HEK293 (cell line): ENCODE data around the gene NANOS2.

Source experiments
- CTCF ChIA-PET: fragments of 350-600 bp; formaldehyde crosslinking; extraction: SDS; loops from one replicate; lab custom pipeline; 2021; ENCODE audit warnings: antibody characterized with exemption; lab: Yijun Ruan, JAX
- POLR2A ChIA-PET: fragments of 300-600 bp; formaldehyde crosslinking; extraction: SDS; loops from one replicate; lab custom pipeline; 2020; ENCODE audit warnings: antibody characterized with exemption, inconsistent platforms; lab: Yijun Ruan, JAX
- H3K27ac ChIP-seq: fragments of 200-500 bp; sonication (Bioruptor generic); 2 replicates; pipeline ENCODE4 v1.5.1; 2014; ENCODE audit warnings: low read depth, low read length, control low read depth, inconsistent platforms; ENCODE audit errors: extremely low read depth
- H3K36me3 ChIP-seq, 2 experiments: fragments of 200-500 bp in 1 of 2; sonication (Bioruptor generic) in 1 of 2; 1 replicate in 1 of 2; 2 replicates in 1 of 2; pipeline ENCODE4 v1.5.1; 2014 to 2017; ENCODE audit warnings: inconsistent platforms in 2 of 2, low read length in 2 of 2; ENCODE audit not compliant: control insufficient read depth in 2 of 2, insufficient read depth in 1 of 2
- H3K4me1 ChIP-seq: fragments of 200-500 bp; sonication (Bioruptor generic); 2 replicates; pipeline ENCODE4 v1.5.1; 2014; ENCODE audit warnings: mild to moderate bottlenecking, low read length, inconsistent platforms; ENCODE audit not compliant: control insufficient read depth, insufficient read depth
- H3K4me3 ChIP-seq: 2 replicates; pipeline ENCODE4 v1.5.1; 2011; ENCODE audit warnings: low read depth, mild to moderate bottlenecking, control low read depth, low read length, moderate library complexity
- H3K9me3 ChIP-seq: fragments of 200-500 bp; sonication (Bioruptor generic); 2 replicates; pipeline ENCODE4 v1.5.1; 2014; ENCODE audit warnings: low read depth, low read length, inconsistent platforms; ENCODE audit not compliant: control insufficient read depth, insufficient read depth
- GFI1B ChIP-seq: fragments of 450-650 bp; formaldehyde crosslinking; IDR thresholded peaks from 2 replicates; pipeline ENCODE4 v1.5.1; 2016; ENCODE audit warnings: missing biosample characterization, missing genetic modification characterization
- HOXA7 ChIP-seq: sonication (generic); formaldehyde crosslinking; IDR thresholded peaks from 2 replicates; pipeline ENCODE4 v1.8.1; 2022; ENCODE audit warnings: missing genetic modification reagents, borderline replicate concordance
- KLF7 ChIP-seq: fragments of 450-650 bp; formaldehyde crosslinking; IDR thresholded peaks from 2 replicates; pipeline ENCODE4 v1.5.1; 2016; ENCODE audit warnings: missing biosample characterization, missing genetic modification characterization, borderline replicate concordance
- MZF1 ChIP-seq: fragments of 450-650 bp; formaldehyde crosslinking; IDR thresholded peaks from 2 replicates; pipeline ENCODE4 v1.5.1; 2017; ENCODE audit warnings: missing biosample characterization, missing genetic modification characterization, borderline replicate concordance
- OVOL3 ChIP-seq: fragments of 450-650 bp; formaldehyde crosslinking; IDR thresholded peaks from 2 replicates; pipeline ENCODE4 v1.5.1; 2016; ENCODE audit warnings: missing biosample characterization, missing genetic modification characterization
- PRDM1 ChIP-seq: fragments of 450-650 bp; formaldehyde crosslinking; IDR thresholded peaks from 2 replicates; pipeline ENCODE4; 2016; ENCODE audit warnings: missing biosample characterization, missing genetic modification characterization
- SETDB1 ChIP-seq: IDR thresholded peaks from one replicate; pipeline ENCODE4 v1.6.1; 2017; ENCODE audit warnings: mild to moderate bottlenecking, low read length, moderate library complexity, mixed read lengths; ENCODE audit not compliant: insufficient read length
- TCF7L2 ChIP-seq: IDR thresholded peaks from 2 replicates; pipeline ENCODE4 v1.6.1; 2011; ENCODE audit warnings: low read depth, mild to moderate bottlenecking, inconsistent platforms, low read length, moderate library complexity, borderline replicate concordance
- YY2 ChIP-seq: fragments of 450-650 bp; formaldehyde crosslinking; IDR thresholded peaks from 2 replicates; pipeline ENCODE4 v1.5.1; 2016; ENCODE audit warnings: missing biosample characterization, missing genetic modification characterization
- ZBTB20 ChIP-seq: fragments of 450-650 bp; formaldehyde crosslinking; IDR thresholded peaks from 2 replicates; pipeline ENCODE4 v1.5.1; 2016; ENCODE audit warnings: missing biosample characterization, missing genetic modification characterization
- ZBTB48 ChIP-seq: fragments of 450-650 bp; formaldehyde crosslinking; IDR thresholded peaks from 2 replicates; pipeline ENCODE4 v1.5.1; 2016; ENCODE audit warnings: missing biosample characterization, missing genetic modification characterization
- ZBTB8A ChIP-seq: fragments of 450-650 bp; formaldehyde crosslinking; IDR thresholded peaks from 2 replicates; pipeline ENCODE4 v1.5.1; 2016; ENCODE audit warnings: missing biosample characterization, missing genetic modification characterization
- ZEB2 ChIP-seq: fragments of 450-650 bp; formaldehyde crosslinking; IDR thresholded peaks from 2 replicates; pipeline ENCODE4 v1.5.1; 2016; ENCODE audit warnings: missing biosample characterization, missing genetic modification characterization
- ZFP37 ChIP-seq: fragments of 450-650 bp; formaldehyde crosslinking; IDR thresholded peaks from 2 replicates; pipeline ENCODE4 v1.5.1; 2016; ENCODE audit warnings: missing biosample characterization, missing genetic modification characterization
- ZNF132 ChIP-seq: fragments of 450-650 bp; formaldehyde crosslinking; IDR thresholded peaks from 2 replicates; pipeline ENCODE4 v1.5.1; 2017; ENCODE audit warnings: missing biosample characterization, missing genetic modification characterization, borderline replicate concordance
- ZNF155 ChIP-seq: fragments of 450-650 bp; formaldehyde crosslinking; IDR thresholded peaks from 2 replicates; pipeline ENCODE4 v1.5.1; 2016; ENCODE audit warnings: missing biosample characterization, missing genetic modification characterization
- ZNF239 ChIP-seq: fragments of 450-650 bp; formaldehyde crosslinking; IDR thresholded peaks from 2 replicates; pipeline ENCODE4 v1.5.1; 2016; ENCODE audit warnings: missing biosample characterization, missing genetic modification characterization
- ZNF274 ChIP-seq, 2 experiments: fragments of 200-500 bp in 1 of 2; fragments of 450-650 bp in 1 of 2; sonication (Bioruptor generic) in 1 of 2; formaldehyde crosslinking in 1 of 2; IDR thresholded peaks; 2 replicates each; pipeline versions ENCODE4 v1.5.1 to v1.6.1; 2014 to 2016; ENCODE audit warnings: borderline replicate concordance in 1 of 2, inconsistent platforms in 1 of 2, low read length in 1 of 2, missing biosample characterization in 1 of 2, missing genetic modification characterization in 1 of 2
- ZNF292 ChIP-seq: fragments of 450-650 bp; formaldehyde crosslinking; IDR thresholded peaks from 2 replicates; pipeline ENCODE4 v1.5.1; 2016; ENCODE audit warnings: low read depth, missing biosample characterization, missing genetic modification characterization, borderline replicate concordance
- ZNF394 ChIP-seq: fragments of 450-650 bp; formaldehyde crosslinking; IDR thresholded peaks from 2 replicates; pipeline ENCODE4 v1.5.1; 2016; ENCODE audit warnings: missing biosample characterization, missing genetic modification characterization, mild to moderate bottlenecking, moderate library complexity, borderline replicate concordance
- ZNF48 ChIP-seq: fragments of 450-650 bp; formaldehyde crosslinking; IDR thresholded peaks from 2 replicates; pipeline ENCODE4 v1.5.1; 2016; ENCODE audit warnings: missing biosample characterization, missing genetic modification characterization
- ZNF501 ChIP-seq: fragments of 450-650 bp; formaldehyde crosslinking; IDR thresholded peaks from 2 replicates; pipeline ENCODE4 v1.5.1; 2016; ENCODE audit warnings: missing biosample characterization, missing genetic modification characterization
- ZNF555 ChIP-seq: fragments of 450-650 bp; formaldehyde crosslinking; conservative IDR thresholded peaks from 2 replicates; pipeline ENCODE4 v1.5.1; 2017; ENCODE audit warnings: missing biosample characterization, mild to moderate bottlenecking, missing genetic modification characterization, inconsistent platforms
- ZNF560 ChIP-seq: fragments of 450-650 bp; formaldehyde crosslinking; IDR thresholded peaks from 2 replicates; pipeline ENCODE4 v1.5.1; 2017; ENCODE audit warnings: missing biosample characterization, missing genetic modification characterization, borderline replicate concordance
- ZNF585B ChIP-seq: fragments of 450-650 bp; formaldehyde crosslinking; IDR thresholded peaks from 2 replicates; pipeline ENCODE4 v1.5.1; 2016; ENCODE audit warnings: missing biosample characterization, missing genetic modification characterization
- ZNF837 ChIP-seq: fragments of 450-650 bp; formaldehyde crosslinking; IDR thresholded peaks from 2 replicates; pipeline ENCODE4 v1.5.1; 2016; ENCODE audit warnings: missing biosample characterization, missing genetic modification characterization
- ZSCAN23 ChIP-seq: fragments of 450-650 bp; formaldehyde crosslinking; IDR thresholded peaks from 2 replicates; pipeline ENCODE4 v1.5.1; 2016; ENCODE audit warnings: missing biosample characterization, missing genetic modification characterization
- TF ChIP-seq, protein P1 (sequence below): fragments of 450-650 bp; formaldehyde crosslinking; IDR thresholded peaks from 2 replicates; pipeline ENCODE4 v1.5.1; 2016; ENCODE audit warnings: missing biosample characterization, missing genetic modification characterization
- TF ChIP-seq, protein P2 (sequence below): fragments of 450-650 bp; formaldehyde crosslinking; IDR thresholded peaks from 2 replicates; pipeline ENCODE4 v1.5.1; 2017; ENCODE audit warnings: missing biosample characterization, missing genetic modification characterization
- TF ChIP-seq, protein P3 (sequence below): fragments of 450-650 bp; formaldehyde crosslinking; IDR thresholded peaks from 2 replicates; pipeline ENCODE4 v1.5.1; 2016; ENCODE audit warnings: missing biosample characterization, missing genetic modification characterization

NANOS2 gene

DNA sequence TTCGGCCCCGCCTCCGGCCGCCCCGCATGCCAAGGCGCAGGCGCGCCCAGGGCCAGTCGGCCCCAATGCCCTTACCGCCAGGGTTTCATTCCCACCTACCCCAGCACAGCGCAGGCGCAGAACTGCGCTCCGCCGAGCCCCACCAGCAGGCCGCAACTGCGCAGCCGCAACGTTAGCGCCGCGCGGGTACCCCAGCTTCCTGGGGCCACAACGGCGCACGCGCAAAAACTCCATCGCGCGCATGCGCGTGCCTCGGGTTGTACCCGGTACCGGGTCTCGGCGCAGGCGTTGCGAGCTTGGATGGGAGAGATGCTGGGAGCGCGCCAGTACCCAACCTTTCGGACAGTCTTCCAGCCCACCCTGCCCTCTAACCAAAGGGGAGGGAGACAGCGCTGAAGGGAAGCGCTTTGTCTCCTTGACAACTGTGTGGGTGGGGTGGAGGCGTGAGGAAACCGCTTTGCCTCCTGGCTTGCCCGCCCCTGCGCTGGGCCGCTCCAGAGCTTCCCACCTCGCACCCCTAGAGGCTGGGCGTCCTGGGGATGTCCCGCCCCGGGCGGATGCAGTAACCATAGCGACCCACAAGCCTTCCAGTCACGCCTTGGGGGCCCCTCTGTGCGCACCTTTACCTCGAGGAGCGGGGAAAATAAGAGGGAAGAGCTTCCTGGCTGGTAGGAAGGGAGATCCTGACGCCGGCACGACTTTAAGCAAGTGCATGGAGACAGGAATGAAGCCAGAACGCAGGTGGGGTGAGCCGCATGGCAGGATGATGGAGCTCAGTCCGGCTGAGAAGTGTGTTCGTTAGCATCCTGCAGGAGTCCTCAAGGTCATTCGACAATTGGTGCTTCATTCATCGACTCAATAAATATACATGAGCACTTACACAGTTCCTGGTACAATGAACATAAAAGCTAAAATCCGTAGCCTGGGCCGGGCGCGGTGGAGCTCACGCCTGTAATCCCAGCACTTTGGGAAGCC lies 11.6 kb downstream of the NANOS2 start (continued):
- TF ChIP-seq ZNF560 (tag by site-specific recombination) (no peak), HOXA7 (CRISPR knock-in tag) (no peak), ZNF274 (IDR thresholded peaks at IDR 0.05; ENCODE audit: low read length) (no peak), ZNF274 (tag by site-specific recombination; IDR thresholded peaks at IDR 0.05; ENCODE audit: borderline replicate concordance) (no peak), ZNF239 (tag by site-specific recombination) (no peak), OVOL3 (tag by site-specific recombination) (peak; percentile 30; the same call in 1 of the 2 replicates), ZNF837 (tag by site-specific recombination) (no peak), ZNF585B (tag by site-specific recombination) (no peak), YY2 (tag by site-specific recombination) (no peak), ZNF555 (tag by site-specific recombination) (no peak), ZNF132 (tag by site-specific recombination) (no peak), ZSCAN23 (tag by site-specific recombination) (no peak), ZNF394 (tag by site-specific recombination) (no peak), ZNF292 (tag by site-specific recombination) (no peak), ZBTB20 (tag by site-specific recombination) (peak; percentile 38; the same call in 1 of the 2 replicates), ZNF48 (no peak), TCF7L2 (no peak), ZFP37 (tag by site-specific recombination) (peak; percentile 19; the same call in 1 of the 2 replicates), ZNF155 (tag by site-specific recombination) (no peak), KLF7 (tag by site-specific recombination) (no peak)
- TF ChIP-seq, protein P1, sequence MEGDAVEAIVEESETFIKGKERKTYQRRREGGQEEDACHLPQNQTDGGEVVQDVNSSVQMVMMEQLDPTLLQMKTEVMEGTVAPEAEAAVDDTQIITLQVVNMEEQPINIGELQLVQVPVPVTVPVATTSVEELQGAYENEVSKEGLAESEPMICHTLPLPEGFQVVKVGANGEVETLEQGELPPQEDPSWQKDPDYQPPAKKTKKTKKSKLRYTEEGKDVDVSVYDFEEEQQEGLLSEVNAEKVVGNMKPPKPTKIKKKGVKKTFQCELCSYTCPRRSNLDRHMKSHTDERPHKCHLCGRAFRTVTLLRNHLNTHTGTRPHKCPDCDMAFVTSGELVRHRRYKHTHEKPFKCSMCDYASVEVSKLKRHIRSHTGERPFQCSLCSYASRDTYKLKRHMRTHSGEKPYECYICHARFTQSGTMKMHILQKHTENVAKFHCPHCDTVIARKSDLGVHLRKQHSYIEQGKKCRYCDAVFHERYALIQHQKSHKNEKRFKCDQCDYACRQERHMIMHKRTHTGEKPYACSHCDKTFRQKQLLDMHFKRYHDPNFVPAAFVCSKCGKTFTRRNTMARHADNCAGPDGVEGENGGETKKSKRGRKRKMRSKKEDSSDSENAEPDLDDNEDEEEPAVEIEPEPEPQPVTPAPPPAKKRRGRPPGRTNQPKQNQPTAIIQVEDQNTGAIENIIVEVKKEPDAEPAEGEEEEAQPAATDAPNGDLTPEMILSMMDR (tag by site-specific recombination): peak; percentile 52
- TF ChIP-seq, all 188 proteins: peak for 45

DNA sequence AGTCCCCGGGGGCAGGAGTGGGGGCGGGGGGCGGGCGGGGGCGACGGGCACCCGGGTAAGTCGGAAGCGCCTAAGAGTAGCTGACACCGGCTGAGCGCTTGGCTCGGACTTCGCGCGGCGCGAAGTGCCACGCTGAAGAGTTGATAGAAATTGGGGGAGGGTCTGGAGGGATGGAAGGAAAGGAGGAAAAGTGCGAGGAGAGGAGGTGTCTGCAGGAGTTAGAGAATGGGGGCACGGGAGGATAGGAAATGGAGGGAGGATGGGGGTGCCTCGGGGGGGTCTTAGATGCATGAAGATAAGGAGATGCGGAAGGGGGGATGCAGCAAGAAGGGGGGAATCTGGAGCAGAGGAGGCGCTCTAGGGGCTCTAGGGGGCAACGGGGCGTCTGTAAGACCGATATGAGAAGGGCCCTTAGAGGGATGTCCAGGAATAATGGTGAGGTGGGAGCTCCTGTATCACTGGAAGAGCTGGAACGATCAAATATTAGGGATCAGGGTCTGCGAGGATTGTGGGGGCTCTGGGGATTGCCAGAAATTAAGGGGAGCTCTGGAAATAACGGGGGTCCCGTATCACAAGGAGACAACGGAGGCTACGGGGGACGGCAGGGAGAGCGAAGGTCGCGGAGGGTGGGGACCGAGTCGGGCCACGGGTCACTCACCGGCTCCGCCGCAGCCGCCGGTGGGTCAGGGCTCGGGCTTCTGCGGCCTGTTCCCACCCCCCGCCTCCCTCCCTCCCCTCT lies 12.5 kb downstream of the NANOS2 start, which contains the start of gene MYPOP:
Gene MYPOP (minus strand): TSS at position 702 of the 739 bp plus-strand sequence. CDS start 840 bp downstream, outside the sequence.
- Histone ChIP-seq H3K27ac (peak within 1 kb of the TSS; percentile 64), H3K9me3 (no peaks in the 10 kb centered on the region), H3K4me3 (peak within 1 kb of the TSS; percentile 75), H3K4me1 (peaks cover 9% of the 10 kb centered on the region; the same call in 1 of the 2 replicates), H3K36me3 (peaks cover 27 to 35% of the 10 kb centered on the region in 2 experiments; a peak in 2 of 3 replicates)
- ChIA-PET POLR2A (interaction anchor here (0.6 to 3.4 kb wide), 21 partner anchors 9 to 811 kb away, joined by 3 to 46 read pairs (median 4); partner anchors contain the start of genes CCDC61, FBXO46, FOXA3 and IRF2BP1), CTCF (interaction anchor here (0.6 to 3.4 kb wide), 12 partner anchors 10 to 715 kb away, joined by 3 to 25 read pairs (median 4); partner anchors contain the start of genes FOXA3 and IRF2BP1)
- peak; percentile 40; the same call in 1 of the 2 replicates for TF ChIP-seq MZF1 (tag by site-specific recombination)
- TF ChIP-seq SETDB1: no peak
- 0 out of 2 replicates have a peak, but pooled peaks have one; percentile 10 for TF ChIP-seq ZEB2 (tag by site-specific recombination)
- no peak for TF ChIP-seq GFI1B (tag by site-specific recombination)
- TF ChIP-seq ZBTB48 (tag by site-specific recombination): peak; percentile 92
- TF ChIP-seq, protein P2, sequence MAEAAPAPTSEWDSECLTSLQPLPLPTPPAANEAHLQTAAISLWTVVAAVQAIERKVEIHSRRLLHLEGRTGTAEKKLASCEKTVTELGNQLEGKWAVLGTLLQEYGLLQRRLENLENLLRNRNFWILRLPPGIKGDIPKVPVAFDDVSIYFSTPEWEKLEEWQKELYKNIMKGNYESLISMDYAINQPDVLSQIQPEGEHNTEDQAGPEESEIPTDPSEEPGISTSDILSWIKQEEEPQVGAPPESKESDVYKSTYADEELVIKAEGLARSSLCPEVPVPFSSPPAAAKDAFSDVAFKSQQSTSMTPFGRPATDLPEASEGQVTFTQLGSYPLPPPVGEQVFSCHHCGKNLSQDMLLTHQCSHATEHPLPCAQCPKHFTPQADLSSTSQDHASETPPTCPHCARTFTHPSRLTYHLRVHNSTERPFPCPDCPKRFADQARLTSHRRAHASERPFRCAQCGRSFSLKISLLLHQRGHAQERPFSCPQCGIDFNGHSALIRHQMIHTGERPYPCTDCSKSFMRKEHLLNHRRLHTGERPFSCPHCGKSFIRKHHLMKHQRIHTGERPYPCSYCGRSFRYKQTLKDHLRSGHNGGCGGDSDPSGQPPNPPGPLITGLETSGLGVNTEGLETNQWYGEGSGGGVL (tag by site-specific recombination): peak; percentile 63
- no peak for TF ChIP-seq ZBTB8A (tag by site-specific recombination)
- TF ChIP-seq, protein P3, sequence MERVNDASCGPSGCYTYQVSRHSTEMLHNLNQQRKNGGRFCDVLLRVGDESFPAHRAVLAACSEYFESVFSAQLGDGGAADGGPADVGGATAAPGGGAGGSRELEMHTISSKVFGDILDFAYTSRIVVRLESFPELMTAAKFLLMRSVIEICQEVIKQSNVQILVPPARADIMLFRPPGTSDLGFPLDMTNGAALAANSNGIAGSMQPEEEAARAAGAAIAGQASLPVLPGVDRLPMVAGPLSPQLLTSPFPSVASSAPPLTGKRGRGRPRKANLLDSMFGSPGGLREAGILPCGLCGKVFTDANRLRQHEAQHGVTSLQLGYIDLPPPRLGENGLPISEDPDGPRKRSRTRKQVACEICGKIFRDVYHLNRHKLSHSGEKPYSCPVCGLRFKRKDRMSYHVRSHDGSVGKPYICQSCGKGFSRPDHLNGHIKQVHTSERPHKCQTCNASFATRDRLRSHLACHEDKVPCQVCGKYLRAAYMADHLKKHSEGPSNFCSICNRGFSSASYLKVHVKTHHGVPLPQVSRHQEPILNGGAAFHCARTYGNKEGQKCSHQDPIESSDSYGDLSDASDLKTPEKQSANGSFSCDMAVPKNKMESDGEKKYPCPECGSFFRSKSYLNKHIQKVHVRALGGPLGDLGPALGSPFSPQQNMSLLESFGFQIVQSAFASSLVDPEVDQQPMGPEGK (tag by site-specific recombination): peak; percentile 60
- TF ChIP-seq ZNF501 (tag by site-specific recombination): 0 out of 2 replicates have a peak, but pooled peaks have one; percentile 31
- TF ChIP-seq PRDM1 (tag by site-specific recombination): no peak
